ENCODE results near the gene ATP9A. TPM values are rescaled to one million over a fixed set of nuclear protein-coding genes. Genes with fewer than 3 reads are reported as not detected.
"Not testable (repeated sequence)": the region's sequence is repeated elsewhere in the genome, so short reads cannot be mapped to it uniquely, and the experiment has no call there.

ATP9A gene
- total RNA-seq, 1 experiment from 2014 or later: 18.6 TPM

DNA sequence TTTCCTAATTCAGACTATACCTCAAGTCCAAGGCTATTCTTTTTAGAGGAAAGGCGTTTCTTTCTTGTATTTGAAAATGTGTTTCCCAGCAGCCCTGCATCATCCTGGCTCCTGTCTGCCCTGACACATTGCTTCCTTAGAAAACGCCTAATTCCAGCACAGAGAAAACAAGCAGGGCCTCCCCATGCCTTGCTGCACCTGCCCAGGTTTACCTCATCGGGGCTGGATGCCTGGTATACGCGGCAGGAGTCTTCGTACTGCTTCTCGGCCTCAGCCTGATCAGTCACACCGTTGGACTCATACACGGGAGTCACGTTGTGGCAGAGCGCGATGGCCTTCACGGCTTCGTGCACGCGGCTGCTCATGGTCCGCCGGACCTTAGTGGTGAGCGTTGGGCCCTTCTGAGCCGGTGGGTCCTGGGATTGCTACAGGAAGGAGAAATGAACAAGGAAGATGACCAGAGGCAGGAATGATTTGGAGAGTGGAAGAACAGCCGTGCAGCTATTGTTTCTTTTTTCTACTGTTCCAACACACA is 111.4 kb downstream of the ATP9A start:
- ChIA-PET POLR2A (ENCODE audit: unreplicated experiment) (no interaction called here), CTCF (interaction anchor here (0.7 kb wide), 1 partner anchor 239 kb away, joined by 12 read pairs; no protein-coding TSS in a partner anchor)
- Histone ChIP-seq H3K79me2 (ENCODE audit: low read depth) (no peaks in the 10 kb centered on the region), H3K36me3 (ENCODE audit: low read depth) (no peaks in the 10 kb centered on the region), H3K27me3 (ENCODE audit: insufficient read depth, low read depth) (no peaks in the 10 kb centered on the region), H3K9me3 (ENCODE audit: insufficient read depth, low read depth) (no peaks in the 10 kb centered on the region), H2AFZ (no peak overlapping the region), H3K27ac (no peak overlapping the region), H4K20me1 (ENCODE audit: insufficient read depth) (no peaks in the 10 kb centered on the region), H3K4me3 (no peak overlapping the region), H3K4me1 (replicated peaks; ENCODE audit: insufficient read depth) (peaks cover 28% of the 10 kb centered on the region), H3F3A (ENCODE audit: insufficient read depth, low read depth) (peaks cover 24% of the 10 kb centered on the region), H3K9me2 (ENCODE audit: insufficient read depth) (no peaks in the 10 kb centered on the region), H3K4me2 (no peak overlapping the region)
- intact Hi-C loops (cut with micrococcal nuclease; ENCODE audit: unreplicated experiment): no loop called here
- TF ChIP-seq EZH2 (IDR thresholded peaks at IDR 0.05; ENCODE audit: low read depth): no peak
- no peak for TF ChIP-seq CTCF (conservative IDR thresholded peaks at IDR 0.05)
- BruUV-seq (replicated peaks): no TSS peak
- no peak for DNase-seq

GRCh38 chr20:51656089-51656488 is 112.1 kb downstream of the ATP9A start:
- DNase-seq; H2AFZ ChIP-seq; H3K79me2 ChIP-seq (ENCODE audit: low read depth); H3K9me3 ChIP-seq (ENCODE audit: insufficient read depth, low read depth); H4K20me1 ChIP-seq (ENCODE audit: insufficient read depth); H3K9me2 ChIP-seq (ENCODE audit: insufficient read depth); H3K27me3 ChIP-seq (ENCODE audit: insufficient read depth, low read depth); H3K27ac ChIP-seq; H3K36me3 ChIP-seq (ENCODE audit: low read depth); H3K4me3 ChIP-seq; CTCF ChIA-PET; BruUV-seq (replicated peaks); H3K4me2 ChIP-seq; intact Hi-C loops (cut with micrococcal nuclease; ENCODE audit: unreplicated experiment); POLR2A ChIA-PET (ENCODE audit: unreplicated experiment): not testable (repeated sequence)
- peaks cover 22% of the 10 kb centered on the region for H3K4me1 ChIP-seq (replicated peaks; ENCODE audit: insufficient read depth)
- peaks cover 18% of the 10 kb centered on the region for H3F3A ChIP-seq (ENCODE audit: insufficient read depth, low read depth)

- Histone ChIP-seq H3F3A (ENCODE audit: insufficient read depth, low read depth) (peaks cover 4% of the 10 kb centered on the region; the same call in 1 of the 2 replicates), H3K27me3 (ENCODE audit: insufficient read depth, low read depth) (no peaks in the 10 kb centered on the region), H3K4me3 (no peak overlapping the region), H3K9me2 (ENCODE audit: insufficient read depth) (no peaks in the 10 kb centered on the region), H3K9me3 (ENCODE audit: insufficient read depth, low read depth) (no peaks in the 10 kb centered on the region), H3K27ac (no peak overlapping the region), H2AFZ (no peak overlapping the region), H3K4me1 (replicated peaks; ENCODE audit: insufficient read depth) (peaks cover 6% of the 10 kb centered on the region), H3K79me2 (ENCODE audit: low read depth) (no peaks in the 10 kb centered on the region), H3K36me3 (ENCODE audit: low read depth) (no peaks in the 10 kb centered on the region), H4K20me1 (ENCODE audit: insufficient read depth) (no peaks in the 10 kb centered on the region), H3K4me2 (no peak overlapping the region)
- ChIA-PET CTCF (no interaction called here), POLR2A (ENCODE audit: unreplicated experiment) (no interaction called here)
- intact Hi-C loops (cut with micrococcal nuclease; ENCODE audit: unreplicated experiment): no loop called here
- DNase-seq: no peak
- TF ChIP-seq EZH2 (IDR thresholded peaks at IDR 0.05; ENCODE audit: low read depth) (no peak), CTCF (conservative IDR thresholded peaks at IDR 0.05) (no peak)
- BruUV-seq (replicated peaks): no TSS peak
Observed at GRCh38 chr20:51654495-51654894, 113.7 kb downstream of the ATP9A start.

- BruUV-seq (replicated peaks): no TSS peak
- H4K20me1 ChIP-seq (ENCODE audit: insufficient read depth): no peaks in the 10 kb centered on the region
- H3K9me3 ChIP-seq (ENCODE audit: insufficient read depth, low read depth): no peaks in the 10 kb centered on the region
- H2AFZ ChIP-seq: no peak overlapping the region
- H3K27me3 ChIP-seq (ENCODE audit: insufficient read depth, low read depth): no peaks in the 10 kb centered on the region
- CTCF ChIA-PET: interaction anchor here (0.7 kb wide), 1 partner anchor 54 kb away, joined by 3 read pairs; no protein-coding TSS in a partner anchor
- no peak for DNase-seq
- H3K79me2 ChIP-seq (ENCODE audit: low read depth): no peaks in the 10 kb centered on the region
- H3K9me2 ChIP-seq (ENCODE audit: insufficient read depth): no peaks in the 10 kb centered on the region
- intact Hi-C loops (cut with micrococcal nuclease; ENCODE audit: unreplicated experiment): no loop called here
- TF ChIP-seq EZH2 (IDR thresholded peaks at IDR 0.05; ENCODE audit: low read depth) (no peak), CTCF (conservative IDR thresholded peaks at IDR 0.05) (no peak)
- H3F3A ChIP-seq (ENCODE audit: insufficient read depth, low read depth): no peaks in the 10 kb centered on the region
- no peak overlapping the region for H3K27ac ChIP-seq
- POLR2A ChIA-PET (ENCODE audit: unreplicated experiment): no interaction called here
- H3K4me1 ChIP-seq (replicated peaks; ENCODE audit: insufficient read depth): peaks cover 2% of the 10 kb centered on the region
- no peak overlapping the region for H3K4me2 ChIP-seq
- no peaks in the 10 kb centered on the region for H3K36me3 ChIP-seq (ENCODE audit: low read depth)
- H3K4me3 ChIP-seq: no peak overlapping the region
Observed at GRCh38 chr20:51654060-51654459, 114.1 kb downstream of the ATP9A start.
